Adrenal gland (tissue), 12 donors: ENCODE results near the gene E2F7. TPM values are rescaled to one million over a fixed set of nuclear protein-coding genes. Genes with fewer than 3 reads are reported as not detected.

ENCODE experiments used
- DNase-seq, 7 donors: peaks; one replicate each; pipeline ENCODE4 v3.0.0-alpha.2; 2019 to 2020
- H3K27ac ChIP-seq, 5 donors: fragments of 200-600 bp; sonication (generic) in 4 of 5; 1 replicate in 3 of 5; 2 replicates in 2 of 5; pipeline versions ENCODE4 v1.5.1 to v1.8.0; 2016 to 2020; ENCODE audit warnings: mild to moderate bottlenecking in 1 of 5
- H3K27me3 ChIP-seq: fragments of 200-600 bp; 2 replicates; pipeline ENCODE4 v1.8.0; 2021
- H3K36me3 ChIP-seq, 2 donors: fragments of 200-600 bp; replicated peaks in 1 of 2; 1 replicate in 1 of 2; 2 replicates in 1 of 2; pipeline versions ENCODE4 v1.5.1 to v1.8.0; 2018 to 2022
- H3K4me1 ChIP-seq, 2 donors: fragments of 200-600 bp; replicated peaks in 1 of 2; 1 replicate in 1 of 2; 2 replicates in 1 of 2; pipeline versions ENCODE4 v1.5.1 to v1.8.0; 2018 to 2021
- H3K4me3 ChIP-seq, 4 donors: fragments of 200-600 bp; sonication (generic) in 3 of 4; one replicate each; pipeline ENCODE4 v1.5.1; 2016 to 2018
- H3K9me3 ChIP-seq, 3 donors: fragments of 200-600 bp; sonication (generic) in 1 of 3; replicated peaks in 1 of 3; 1 replicate in 2 of 3; 2 replicates in 1 of 3; pipeline versions ENCODE4 v1.5.1 to v1.8.0; 2016 to 2021
- POLR2A ChIP-seq, 2 donors: fragments of 450-650 bp; IDR thresholded peaks; one replicate each; pipeline ENCODE4 v1.6.1; 2017; ENCODE audit warnings: antibody characterized with exemption in 2 of 2, mild to moderate bottlenecking in 2 of 2, moderate library complexity in 1 of 2
- WGBS, 4 donors: extraction: QIAGEN DNeasy Blood & Tissue Kit in 2 of 4; methylation state at CpG; one replicate each; pipeline versions ENCODE4 v1.1.5 to v1.1.7; 2013 to 2017; 5-methylcytosine and 5-hydroxymethylcytosine counted together
- intact Hi-C, 2 donors: fragments of 100-400 bp; cut with DNase I; formaldehyde crosslinking; loops; one replicate each; pipeline versions ENCODE4 v1.14.1 to v1.15.0; 2022 to 2023
- polyA plus RNA-seq, 3 donors: library from polyadenylated mRNA; stranded (reverse); fragments of 200-250 nt in 2 of 3; fragments of 350-450 nt in 1 of 3; fragmentation: Illumina TruSeq in 1 of 3; extraction: RNeasy Lipid Tissue Mini Kit (QIAGEN cat#74804) in 1 of 3; gene quantifications; one replicate each; pipeline ENCODE4 v1.2.3, GENCODE V29; 2013 to 2014
- total RNA-seq, 9 donors: library from RNA; depleted of rRNA in 4 of 9; stranded (reverse); fragments of >200 nt in 4 of 9; fragments of 120-200 nt in 1 of 9; fragmentation: NEBNext Ultra II Directional in 1 of 9; extraction: Animal tissue kit (Norgen Biotek cat#: 25700) in 1 of 9; gene quantifications; one replicate each; pipeline versions ENCODE4 v1.1.0 to v1.2.4, GENCODE V29; 2013 to 2023
- TF ChIP-seq, protein P1 (sequence below), 6 experiments: fragments of 450-650 bp in 4 of 6; fragments of 200-600 bp in 2 of 6; sonication (generic) in 1 of 6; IDR thresholded peaks; 1 replicate in 5 of 6; 2 replicates in 1 of 6; pipeline versions ENCODE4 v1.5.1 to v1.8.0; 2016 to 2021; ENCODE audit warnings: antibody characterized with exemption in 6 of 6, mild to moderate bottlenecking in 2 of 6, moderate library complexity in 1 of 6
- donor health status: healthy with polysubstance abuse.
- donor health status: Bipolar disorder and iron deficiency.
- donor health status: DM: yes; HTN: yes; CAD: no.
- donor health status: DM: no; HTN: no; CAD: no.
- donor health status: DM: no; HTN: no; CAD: no.
- donor health status: DM: yes; HTN: yes; CAD: no.

The E2F7 gene
- total and polyA plus RNA-seq, 12 donors: 0.07 to 2.7 (median 0.29) TPM; not detected in 3

DNA sequence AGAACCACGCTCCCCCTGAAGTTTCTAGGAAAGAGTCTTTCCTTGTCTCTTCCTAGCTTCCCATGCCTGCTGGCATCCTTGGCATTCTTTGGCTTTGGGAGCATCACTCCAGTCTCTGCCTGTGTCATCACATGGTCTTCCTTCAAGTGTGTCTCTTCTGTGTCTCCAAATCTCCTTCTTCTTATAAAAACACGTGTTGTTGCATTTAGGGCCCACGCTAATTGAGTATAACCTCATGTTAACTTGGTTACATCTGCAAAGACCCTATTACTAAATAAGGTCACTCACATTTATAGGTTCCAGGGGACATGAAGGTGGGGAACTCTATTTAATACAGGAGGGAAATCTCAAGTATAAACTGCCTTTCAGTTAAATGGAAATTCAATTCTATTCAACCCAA is 63.0 kb downstream of the E2F7 start:
- no peaks in the 10 kb centered on the region for H3K4me1 ChIP-seq
- intact Hi-C loops: loop anchor here in 1 of 2 donors (10.0 kb wide), 1 partner anchor 378 kb away; no protein-coding TSS in a partner anchor
- no peak for DNase-seq
- no peaks in the 10 kb centered on the region for H3K9me3 ChIP-seq
- no peak overlapping the region for H3K4me3 ChIP-seq
- 82 to 92% (median 83%) methylated on average over 3 of the region's 3 CpGs for WGBS, 4 donors
- no peaks in the 10 kb centered on the region for H3K27me3 ChIP-seq
- no peak for TF ChIP-seq POLR2A (IDR thresholded peaks at IDR 0.05)
- TF ChIP-seq, protein P1, sequence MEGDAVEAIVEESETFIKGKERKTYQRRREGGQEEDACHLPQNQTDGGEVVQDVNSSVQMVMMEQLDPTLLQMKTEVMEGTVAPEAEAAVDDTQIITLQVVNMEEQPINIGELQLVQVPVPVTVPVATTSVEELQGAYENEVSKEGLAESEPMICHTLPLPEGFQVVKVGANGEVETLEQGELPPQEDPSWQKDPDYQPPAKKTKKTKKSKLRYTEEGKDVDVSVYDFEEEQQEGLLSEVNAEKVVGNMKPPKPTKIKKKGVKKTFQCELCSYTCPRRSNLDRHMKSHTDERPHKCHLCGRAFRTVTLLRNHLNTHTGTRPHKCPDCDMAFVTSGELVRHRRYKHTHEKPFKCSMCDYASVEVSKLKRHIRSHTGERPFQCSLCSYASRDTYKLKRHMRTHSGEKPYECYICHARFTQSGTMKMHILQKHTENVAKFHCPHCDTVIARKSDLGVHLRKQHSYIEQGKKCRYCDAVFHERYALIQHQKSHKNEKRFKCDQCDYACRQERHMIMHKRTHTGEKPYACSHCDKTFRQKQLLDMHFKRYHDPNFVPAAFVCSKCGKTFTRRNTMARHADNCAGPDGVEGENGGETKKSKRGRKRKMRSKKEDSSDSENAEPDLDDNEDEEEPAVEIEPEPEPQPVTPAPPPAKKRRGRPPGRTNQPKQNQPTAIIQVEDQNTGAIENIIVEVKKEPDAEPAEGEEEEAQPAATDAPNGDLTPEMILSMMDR (IDR thresholded peaks at IDR 0.05): no peak
- H3K36me3 ChIP-seq: no peaks in the 10 kb centered on the region
- no peak overlapping the region for H3K27ac ChIP-seq

DNA sequence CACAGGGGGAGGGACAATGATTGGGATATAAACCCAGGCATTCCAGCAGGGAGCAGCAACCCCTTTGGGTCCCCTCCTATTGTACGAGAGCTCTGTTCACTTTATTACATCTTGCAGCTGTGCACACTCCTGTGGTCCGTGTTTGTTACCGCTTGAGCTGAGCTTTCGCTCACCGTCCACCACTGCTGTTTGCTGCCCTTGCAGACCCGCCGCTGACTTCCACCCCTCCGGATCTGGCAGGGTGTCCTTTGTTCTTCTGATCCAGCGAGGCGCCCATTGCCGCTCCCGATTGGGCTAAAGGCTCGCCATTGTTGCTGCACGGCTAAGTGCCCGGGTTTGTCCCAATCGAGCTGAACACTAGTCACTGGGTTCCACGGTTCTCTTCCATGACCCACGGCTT is 64.1 kb downstream of the E2F7 start:
- DNase-seq: no peak
- Histone ChIP-seq H3K27me3 (no peaks in the 10 kb centered on the region), H3K9me3 (no peaks in the 10 kb centered on the region), H3K36me3 (no peaks in the 10 kb centered on the region), H3K27ac (no peak overlapping the region), H3K4me1 (no peaks in the 10 kb centered on the region), H3K4me3 (no peak overlapping the region)
- no peak for TF ChIP-seq POLR2A (IDR thresholded peaks at IDR 0.05)
- TF ChIP-seq, protein P1 (IDR thresholded peaks at IDR 0.05): no peak
- intact Hi-C loops: loop anchor here in 1 of 2 donors (10.0 kb wide), 1 partner anchor 376 kb away; no protein-coding TSS in a partner anchor
- 84 to 89% (median 87%) methylated on average over 18 of the region's 18 CpGs for WGBS, 4 donors

DNA sequence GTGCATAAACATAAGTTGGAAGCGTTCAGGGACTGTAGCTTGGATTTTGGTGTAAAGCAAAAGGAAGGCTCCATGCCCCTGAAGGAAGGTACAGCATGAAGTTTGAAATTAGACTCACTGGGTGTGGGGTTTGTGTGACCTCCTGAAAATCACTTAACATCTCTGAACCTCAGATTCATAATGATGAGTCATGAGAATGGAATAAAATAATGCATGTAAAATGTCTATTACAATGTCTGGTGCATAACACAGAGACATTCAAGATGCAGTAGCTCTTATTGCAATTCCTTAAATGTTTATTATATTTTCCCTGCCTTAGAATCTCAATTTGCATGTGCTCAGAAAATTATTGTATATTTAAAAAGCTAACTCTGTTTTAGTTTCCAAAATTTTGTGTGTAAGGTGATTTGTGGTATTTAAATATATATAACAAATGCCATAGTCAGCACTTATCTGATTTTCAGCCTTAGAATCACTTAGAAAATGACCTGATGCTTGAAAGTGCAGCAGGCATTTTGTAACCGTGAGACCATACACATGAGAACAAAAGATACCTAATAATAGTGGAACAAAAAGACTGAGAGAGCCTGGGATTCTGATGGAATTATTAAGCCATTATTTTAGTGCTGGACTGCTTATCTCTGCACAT is 66.3 kb downstream of the E2F7 start:
- no peak for TF ChIP-seq POLR2A (IDR thresholded peaks at IDR 0.05)
- TF ChIP-seq, protein P1 (IDR thresholded peaks at IDR 0.05): no peak
- WGBS, 4 donors: 75 to 86% (median 76%) methylated on average over 2 of the region's 2 CpGs
- no peaks in the 10 kb centered on the region for H3K9me3 ChIP-seq

DNA sequence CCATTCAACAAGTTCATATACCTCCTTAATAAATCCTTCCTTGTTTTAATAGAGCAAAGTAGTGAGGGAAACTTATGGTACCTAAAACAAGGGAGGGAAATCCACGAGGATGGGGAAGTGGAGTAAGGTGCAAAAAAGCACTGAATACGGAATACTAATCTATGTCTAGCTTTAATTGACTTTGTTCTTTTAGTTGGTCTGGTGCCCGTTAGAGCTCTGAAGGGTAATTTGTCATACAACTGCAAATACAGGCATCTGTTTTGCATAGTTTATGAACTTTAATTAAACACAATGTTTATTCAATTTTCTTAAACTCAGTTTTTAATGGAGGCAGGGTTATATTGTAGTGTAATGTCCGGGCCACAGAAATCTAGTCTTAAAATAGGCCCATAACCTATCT is 67.0 kb downstream of the E2F7 start:
- no peaks in the 10 kb centered on the region for H3K4me1 ChIP-seq
- DNase-seq: no peak
- 46 to 56% (median 55%) methylated on average over 4 of the region's 4 CpGs for WGBS, 4 donors
- H3K4me3 ChIP-seq: no peak overlapping the region
- intact Hi-C loops: no loop called here
- H3K27ac ChIP-seq: no peak overlapping the region
- H3K9me3 ChIP-seq: no peaks in the 10 kb centered on the region
- no peaks in the 10 kb centered on the region for H3K27me3 ChIP-seq
- H3K36me3 ChIP-seq: no peaks in the 10 kb centered on the region
- no peak for TF ChIP-seq POLR2A (IDR thresholded peaks at IDR 0.05)
- TF ChIP-seq, protein P1 (IDR thresholded peaks at IDR 0.05): no peak

More for the DNA sequence above, 66.3 kb downstream of the E2F7 start:
- intact Hi-C loops: no loop called here
- no peaks in the 10 kb centered on the region for H3K4me1 ChIP-seq
- H3K27me3 ChIP-seq: no peaks in the 10 kb centered on the region
- no peaks in the 10 kb centered on the region for H3K36me3 ChIP-seq
- no peak overlapping the region for H3K27ac ChIP-seq
- no peak overlapping the region for H3K4me3 ChIP-seq
- no peak for DNase-seq
